ENCODE measurements around the gene KRT3.
"Not testable (repeated sequence)": the region's sequence is repeated elsewhere in the genome, so short reads cannot be mapped to it uniquely, and the experiment has no call there.

The KRT3 gene

DNA sequence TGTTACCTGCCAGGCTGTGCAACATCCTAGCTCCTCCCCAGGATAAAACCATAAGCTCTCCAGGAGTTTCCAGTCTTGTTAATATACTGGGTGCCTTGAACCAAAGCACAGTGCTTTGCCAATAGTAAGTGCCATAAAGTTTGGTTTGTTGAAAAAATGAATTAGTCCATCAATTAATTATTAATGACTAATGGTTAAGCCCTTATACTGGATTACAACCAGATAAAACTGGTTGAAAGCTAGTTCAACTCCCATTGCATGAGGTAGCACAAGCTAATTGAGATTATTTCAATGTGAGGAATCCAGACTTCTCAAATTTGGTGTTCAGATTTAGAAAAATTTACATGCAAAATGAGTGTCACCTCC is 1.6 kb upstream of the KRT3 start:
- H3K9me2 ChIP-seq (replicated peaks; ENCODE audit: insufficient read depth, low read length) = no peaks in the 10 kb centered on the region
- H3F3A ChIP-seq (ENCODE audit: insufficient read depth, low read length) = no peaks in the 10 kb centered on the region
- no peak overlapping the region for H3K27ac ChIP-seq (ENCODE audit: low read length)
- no peaks in the 10 kb centered on the region for H4K20me1 ChIP-seq (ENCODE audit: insufficient read depth, low read length)
- TF ChIP-seq, protein P1, sequence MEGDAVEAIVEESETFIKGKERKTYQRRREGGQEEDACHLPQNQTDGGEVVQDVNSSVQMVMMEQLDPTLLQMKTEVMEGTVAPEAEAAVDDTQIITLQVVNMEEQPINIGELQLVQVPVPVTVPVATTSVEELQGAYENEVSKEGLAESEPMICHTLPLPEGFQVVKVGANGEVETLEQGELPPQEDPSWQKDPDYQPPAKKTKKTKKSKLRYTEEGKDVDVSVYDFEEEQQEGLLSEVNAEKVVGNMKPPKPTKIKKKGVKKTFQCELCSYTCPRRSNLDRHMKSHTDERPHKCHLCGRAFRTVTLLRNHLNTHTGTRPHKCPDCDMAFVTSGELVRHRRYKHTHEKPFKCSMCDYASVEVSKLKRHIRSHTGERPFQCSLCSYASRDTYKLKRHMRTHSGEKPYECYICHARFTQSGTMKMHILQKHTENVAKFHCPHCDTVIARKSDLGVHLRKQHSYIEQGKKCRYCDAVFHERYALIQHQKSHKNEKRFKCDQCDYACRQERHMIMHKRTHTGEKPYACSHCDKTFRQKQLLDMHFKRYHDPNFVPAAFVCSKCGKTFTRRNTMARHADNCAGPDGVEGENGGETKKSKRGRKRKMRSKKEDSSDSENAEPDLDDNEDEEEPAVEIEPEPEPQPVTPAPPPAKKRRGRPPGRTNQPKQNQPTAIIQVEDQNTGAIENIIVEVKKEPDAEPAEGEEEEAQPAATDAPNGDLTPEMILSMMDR (IDR thresholded peaks at IDR 0.05; ENCODE audit: low read length) = no peak
- TF ChIP-seq EZH2phosphoT487 (IDR thresholded peaks at IDR 0.05; ENCODE audit: low read length) (no peak), EZH2 (optimal IDR thresholded peaks at IDR 0.05; ENCODE audit: low read depth, low read length) (no peak)
- H3K4me2 ChIP-seq (ENCODE audit: low read depth, low read length) = no peak overlapping the region
- no peak overlapping the region for H3K9ac ChIP-seq (ENCODE audit: low read length)
- H3K4me1 ChIP-seq (ENCODE audit: low read length) = no peaks in the 10 kb centered on the region
- no peak overlapping the region for H2AFZ ChIP-seq (ENCODE audit: low read length)
- no peaks in the 10 kb centered on the region for H3K36me3 ChIP-seq (replicated peaks; ENCODE audit: insufficient read depth, low read length)
- H3K9me3 ChIP-seq (replicated peaks; ENCODE audit: insufficient read depth, low read length) = no peaks in the 10 kb centered on the region
- no peaks in the 10 kb centered on the region for H3K79me2 ChIP-seq (ENCODE audit: low read length)
- H3K4me3 ChIP-seq (ENCODE audit: low read length) = no peak overlapping the region
- no peak for DNase-seq
- peaks cover 58% of the 10 kb centered on the region for H3K27me3 ChIP-seq (replicated peaks; ENCODE audit: insufficient read depth, low read length)

- Histone ChIP-seq H3K4me3 (ENCODE audit: low read length) (no peak overlapping the region), H3K36me3 (replicated peaks; ENCODE audit: insufficient read depth, low read length) (no peaks in the 10 kb centered on the region), H4K20me1 (ENCODE audit: insufficient read depth, low read length) (no peaks in the 10 kb centered on the region), H3F3A (ENCODE audit: insufficient read depth, low read length) (no peaks in the 10 kb centered on the region), H3K9ac (ENCODE audit: low read length) (no peak overlapping the region), H3K4me1 (ENCODE audit: low read length) (no peaks in the 10 kb centered on the region), H2AFZ (ENCODE audit: low read length) (no peak overlapping the region), H3K27ac (ENCODE audit: low read length) (no peak overlapping the region), H3K79me2 (ENCODE audit: low read length) (no peaks in the 10 kb centered on the region), H3K9me2 (replicated peaks; ENCODE audit: insufficient read depth, low read length) (no peaks in the 10 kb centered on the region), H3K4me2 (ENCODE audit: low read depth, low read length) (no peak overlapping the region), H3K9me3 (replicated peaks; ENCODE audit: insufficient read depth, low read length) (no peaks in the 10 kb centered on the region), H3K27me3 (replicated peaks; ENCODE audit: insufficient read depth, low read length) (peaks cover 58% of the 10 kb centered on the region)
- no peak for DNase-seq
- TF ChIP-seq EZH2phosphoT487 (IDR thresholded peaks at IDR 0.05; ENCODE audit: low read length) (no peak), EZH2 (optimal IDR thresholded peaks at IDR 0.05; ENCODE audit: low read depth, low read length) (no peak)
- TF ChIP-seq, protein P1 (IDR thresholded peaks at IDR 0.05; ENCODE audit: low read length) = no peak
Measured at GRCh38 chr12:52796839-52797528, 1.1 kb upstream of the KRT3 start.

- H3K9ac ChIP-seq (ENCODE audit: low read length) = no peak overlapping the region
- no peaks in the 10 kb centered on the region for H3K79me2 ChIP-seq (ENCODE audit: low read length)
- no peaks in the 10 kb centered on the region for H3K9me2 ChIP-seq (replicated peaks; ENCODE audit: insufficient read depth, low read length)
- no peaks in the 10 kb centered on the region for H3K9me3 ChIP-seq (replicated peaks; ENCODE audit: insufficient read depth, low read length)
- H4K20me1 ChIP-seq (ENCODE audit: insufficient read depth, low read length) = no peaks in the 10 kb centered on the region
- H3K27me3 ChIP-seq (replicated peaks; ENCODE audit: insufficient read depth, low read length) = peaks cover 63% of the 10 kb centered on the region
- no peaks in the 10 kb centered on the region for H3F3A ChIP-seq (ENCODE audit: insufficient read depth, low read length)
- H2AFZ ChIP-seq (ENCODE audit: low read length) = no peak overlapping the region
- H3K4me3 ChIP-seq (ENCODE audit: low read length) = no peak overlapping the region
- no peaks in the 10 kb centered on the region for H3K4me1 ChIP-seq (ENCODE audit: low read length)
- H3K36me3 ChIP-seq (replicated peaks; ENCODE audit: insufficient read depth, low read length) = no peaks in the 10 kb centered on the region
- no peak overlapping the region for H3K4me2 ChIP-seq (ENCODE audit: low read depth, low read length)
- TF ChIP-seq EZH2phosphoT487 (IDR thresholded peaks at IDR 0.05; ENCODE audit: low read length) (no peak), EZH2 (optimal IDR thresholded peaks at IDR 0.05; ENCODE audit: low read depth, low read length) (no peak)
- TF ChIP-seq, protein P1 (IDR thresholded peaks at IDR 0.05; ENCODE audit: low read length) = no peak
- H3K27ac ChIP-seq (ENCODE audit: low read length) = no peak overlapping the region
- no peak for DNase-seq
Measured at GRCh38 chr12:52796429-52796794, 495 bp upstream of the KRT3 start.

- H3K4me3 ChIP-seq (ENCODE audit: low read length); H3F3A ChIP-seq (ENCODE audit: insufficient read depth, low read length); H3K36me3 ChIP-seq (replicated peaks; ENCODE audit: insufficient read depth, low read length); H3K4me2 ChIP-seq (ENCODE audit: low read depth, low read length); DNase-seq; H4K20me1 ChIP-seq (ENCODE audit: insufficient read depth, low read length); H3K79me2 ChIP-seq (ENCODE audit: low read length); H3K9me2 ChIP-seq (replicated peaks; ENCODE audit: insufficient read depth, low read length); H3K9ac ChIP-seq (ENCODE audit: low read length); H3K9me3 ChIP-seq (replicated peaks; ENCODE audit: insufficient read depth, low read length); H2AFZ ChIP-seq (ENCODE audit: low read length); H3K4me1 ChIP-seq (ENCODE audit: low read length); H3K27ac ChIP-seq (ENCODE audit: low read length): not testable (repeated sequence)
- peaks cover 74% of the 10 kb centered on the region for H3K27me3 ChIP-seq (replicated peaks; ENCODE audit: insufficient read depth, low read length)
Measured at GRCh38 chr12:52795332-52795674, 614 bp downstream of the KRT3 start.

All from MM.1S (cell line).